NCI-H1694 treated with DMSO at 0.1 percent for 48 hours (cell line): ENCODE results near the gene PHF19.

ENCODE experiments used
- DNase-seq: peaks from one replicate; lab custom pipeline; 2025; lab: John Stamatoyannopoulos, UW

The PHF19 gene

DNA sequence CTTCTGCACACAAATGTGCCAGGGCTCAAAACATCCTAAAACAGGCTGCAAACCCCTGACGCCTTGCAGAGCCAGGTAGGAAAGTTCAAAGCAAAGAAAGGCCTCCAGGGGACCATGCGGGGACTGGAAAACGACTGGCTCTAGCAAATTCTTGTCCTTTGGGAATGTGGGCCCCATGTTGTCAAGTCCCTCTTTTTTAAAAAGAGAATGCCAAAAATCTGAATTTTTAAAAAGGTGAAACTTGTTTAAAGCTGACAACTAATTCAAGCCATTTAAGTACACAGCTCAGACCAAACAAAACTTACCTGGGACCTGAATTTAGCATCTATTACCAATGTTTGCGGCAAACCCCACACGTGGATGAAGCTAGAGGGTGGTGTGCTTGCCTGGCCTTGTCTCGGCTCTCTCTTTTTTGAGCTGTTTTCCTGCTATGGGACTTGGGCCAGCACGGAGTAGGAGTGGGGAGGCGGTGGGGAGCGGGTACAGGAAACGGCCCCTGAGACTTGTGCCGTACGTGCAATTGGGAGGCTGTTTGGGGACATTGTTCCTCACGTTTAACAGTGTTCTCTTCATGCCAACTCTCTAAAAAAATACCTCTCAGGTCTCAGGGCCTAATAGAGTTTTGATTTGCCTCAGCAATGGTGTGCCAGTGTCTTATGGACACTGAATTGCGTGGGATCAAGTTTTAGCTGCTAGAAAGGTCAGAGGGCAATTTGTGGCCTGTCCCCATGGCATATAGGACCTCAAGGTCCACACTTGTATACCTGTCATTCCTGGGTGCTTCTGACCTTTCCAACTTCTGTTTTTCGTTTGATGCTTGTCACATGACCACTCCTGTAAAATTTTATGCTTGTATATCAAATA lies 15.1 kb upstream of the PHF19 start:
- DNase-seq = no peak

- no peak for DNase-seq
Measured at GRCh38 chr9:120891245-120891883, 14.4 kb upstream of the PHF19 start.

DNA sequence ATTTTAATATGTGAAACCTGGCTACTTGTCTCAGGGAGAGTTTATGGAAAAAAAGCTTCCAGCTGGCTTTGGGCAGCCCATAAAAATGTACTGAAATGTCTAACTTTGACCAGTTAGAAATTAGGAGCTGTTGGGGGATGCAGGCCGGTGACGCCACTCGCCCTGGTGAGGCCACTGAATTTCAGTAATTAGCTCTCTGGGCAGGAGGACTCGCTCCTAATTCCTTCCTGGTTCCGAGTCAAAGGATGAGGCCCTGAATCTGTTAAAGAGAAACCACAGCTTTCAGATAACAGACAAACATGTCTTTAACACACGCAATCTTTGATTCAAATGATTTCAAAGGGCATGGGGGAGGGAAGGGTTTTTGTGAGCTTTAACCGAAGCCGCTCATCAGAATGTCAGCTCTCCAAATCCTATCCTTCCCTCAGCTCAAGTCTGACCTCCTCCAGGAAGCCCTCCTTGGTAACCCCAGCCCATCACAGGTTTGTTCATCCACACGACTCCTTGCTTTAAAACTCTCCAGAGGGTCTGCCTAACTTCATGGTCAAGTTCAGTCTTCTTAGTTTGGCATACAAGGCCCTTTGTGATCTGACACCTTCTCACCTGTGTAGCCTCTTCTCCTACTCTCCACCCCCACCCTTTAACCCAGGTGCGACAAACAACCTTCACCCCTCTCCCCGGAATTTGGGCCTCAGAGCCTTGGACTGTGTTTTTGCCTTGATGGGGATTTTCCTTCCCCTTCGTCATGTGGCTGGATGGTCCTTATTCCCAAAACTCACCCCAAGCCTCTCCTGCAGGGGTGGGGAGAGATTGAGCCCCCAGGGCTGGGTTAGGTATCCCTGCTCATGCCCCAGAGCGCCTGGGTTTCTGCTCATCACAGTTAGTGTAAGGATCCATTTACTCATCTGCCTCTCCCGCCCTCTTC lies 13.6 kb upstream of the PHF19 start:
- DNase-seq = no peak

GRCh38 chr9:120889606-120890271 lies 12.8 kb upstream of the PHF19 start:
- peak; percentile 41 for DNase-seq

GRCh38 chr9:120888626-120889025 lies 11.6 kb upstream of the PHF19 start:
- DNase-seq = no peak

- DNase-seq = no peak
Measured at GRCh38 chr9:120886490-120886967, 9.5 kb upstream of the PHF19 start.

DNA sequence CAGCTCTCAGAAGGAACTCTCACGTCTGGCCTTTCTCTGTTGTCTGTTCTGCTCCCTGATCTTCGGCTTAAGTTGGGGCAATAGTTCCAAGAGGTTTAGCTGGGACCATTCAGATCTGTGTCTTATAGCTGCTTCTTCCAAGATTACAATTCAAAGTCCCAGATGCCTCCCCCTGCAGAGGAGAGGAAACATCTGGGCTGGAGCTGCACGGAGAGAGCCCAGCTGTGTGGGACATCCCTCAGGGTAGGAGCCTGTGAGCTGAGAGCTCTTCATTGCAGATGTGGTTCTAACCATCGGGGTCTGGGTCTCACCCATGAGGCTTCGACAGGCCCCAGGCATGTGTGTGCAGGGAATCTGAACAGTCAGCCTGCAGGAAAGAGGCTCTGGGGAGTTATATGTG lies 9.0 kb upstream of the PHF19 start:
- DNase-seq = no peak

- no peak for DNase-seq
Measured at GRCh38 chr9:120885457-120885856, 8.5 kb upstream of the PHF19 start.

GRCh38 chr9:120883608-120883996 lies 6.6 kb upstream of the PHF19 start:
- DNase-seq = no peak

DNA sequence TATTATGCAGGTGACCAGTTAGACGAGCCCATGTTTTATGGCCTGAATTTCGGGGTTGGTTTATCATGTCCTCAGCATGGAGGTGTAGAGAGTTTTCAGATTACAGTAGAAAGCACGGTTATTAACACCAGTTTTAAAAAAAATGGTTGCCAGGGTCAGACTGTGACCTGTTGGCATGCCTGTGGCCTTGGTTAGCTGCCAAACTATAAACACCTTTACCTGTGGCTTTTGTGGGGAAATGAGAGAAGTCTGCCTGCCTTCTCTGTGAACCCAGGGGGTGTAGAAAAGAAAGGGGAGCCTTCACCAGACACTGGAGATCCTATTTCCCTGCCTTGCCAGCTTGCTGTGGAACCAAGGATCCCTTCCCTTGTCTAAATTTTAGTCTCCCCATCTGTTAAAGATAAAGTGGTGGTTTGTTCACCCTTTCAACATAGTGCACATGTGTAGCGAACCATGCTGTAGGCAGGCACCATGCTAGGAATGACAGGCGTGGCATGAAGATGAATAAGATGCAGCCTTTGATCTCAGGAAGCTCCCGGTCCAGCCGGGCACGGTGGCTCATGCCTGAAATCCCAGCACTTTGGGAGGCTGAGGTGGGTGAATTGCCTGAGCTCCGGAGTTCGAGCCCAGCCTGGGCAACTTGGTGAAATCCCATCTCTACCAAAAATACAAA lies 6.1 kb upstream of the PHF19 start:
- no peak for DNase-seq

DNA sequence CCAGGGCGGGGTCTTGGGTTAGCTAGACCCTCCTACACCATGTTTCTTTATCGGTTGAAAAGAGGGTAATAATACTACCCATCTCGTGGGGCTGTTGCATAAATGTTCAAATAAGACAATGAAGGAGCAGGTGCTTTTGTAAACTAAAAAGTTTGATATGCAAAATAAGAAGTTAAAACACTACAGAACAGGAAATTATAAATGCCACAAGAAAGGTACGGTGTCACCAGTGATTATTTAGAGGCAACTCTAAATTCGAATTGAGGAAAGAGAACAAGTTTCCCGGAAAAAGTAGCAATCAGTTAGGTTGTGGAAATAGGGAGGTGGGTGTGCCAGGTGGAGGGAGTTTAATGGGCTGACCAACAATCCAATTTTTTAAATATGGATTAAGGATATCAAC lies 2.5 kb upstream of the PHF19 start:
- no peak for DNase-seq

- peak; percentile 86 for DNase-seq
Measured at GRCh38 chr9:120878188-120879130, 1.5 kb upstream of the PHF19 start.

DNA sequence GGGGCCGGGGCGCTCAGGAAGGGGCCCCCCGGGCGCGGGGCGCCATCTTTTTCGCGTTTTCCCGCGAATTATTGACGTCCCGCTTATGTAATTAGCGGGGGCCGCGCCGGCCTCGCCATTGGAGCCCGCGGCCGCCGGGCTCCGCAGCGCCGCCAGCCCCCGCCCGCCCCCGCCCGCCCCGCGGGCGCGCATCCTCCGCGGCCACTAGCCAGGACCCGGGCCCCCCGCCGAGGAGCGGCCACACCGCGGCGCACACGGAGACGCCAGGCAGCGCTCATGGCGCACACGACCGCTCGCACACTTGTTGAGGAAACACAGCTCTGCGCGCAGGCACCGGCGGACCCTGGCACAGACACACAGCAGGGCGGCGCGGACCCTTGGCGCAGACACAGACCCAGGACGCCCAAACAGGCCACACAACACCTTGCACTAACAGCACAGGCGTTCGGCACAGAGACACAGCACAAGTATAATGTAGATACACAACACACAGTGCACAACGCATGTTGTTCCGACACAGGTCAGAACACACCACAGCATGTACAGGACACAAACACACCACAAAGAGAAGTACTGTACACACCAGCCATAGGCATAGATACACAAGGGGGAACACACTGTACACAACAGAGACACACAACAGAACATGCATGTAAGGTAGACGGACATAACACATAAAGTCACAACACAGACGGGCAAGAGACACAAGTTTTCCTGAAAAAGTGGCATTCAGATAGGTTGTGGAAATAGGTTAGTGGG lies 467 bp upstream of the PHF19 start:
- DNase-seq = peak; percentile 51

GRCh38 chr9:120875954-120876841 lies 790 bp downstream of the PHF19 start:
- peak; percentile 29 for DNase-seq

- no peak for DNase-seq
Measured at GRCh38 chr9:120875643-120875953, 1.4 kb downstream of the PHF19 start.

GRCh38 chr9:120875195-120875565 lies 1.8 kb downstream of the PHF19 start:
- no peak for DNase-seq

- DNase-seq = no peak
Measured at GRCh38 chr9:120874226-120875194, 2.5 kb downstream of the PHF19 start.
